Smooth muscle cell (in vitro differentiated cells): ENCODE results near the gene RBFOX1. TPM values are rescaled to one million over a fixed set of nuclear protein-coding genes. Genes with fewer than 3 reads are reported as not detected.

Source experiments
- DNase-seq: peaks from one replicate; lab custom pipeline; 2025; ENCODE audit not compliant: unreplicated experiment; lab: John Stamatoyannopoulos, UW
- H2AFZ ChIP-seq: fragments of 200-600 bp; sonication (generic); 2 replicates; pipeline ENCODE4 v1.6.0; 2016; ENCODE audit warnings: antibody characterized with exemption, low read depth, mild to moderate bottlenecking
- H3F3A ChIP-seq: fragments of 200-600 bp; sonication (generic); 2 replicates; pipeline ENCODE4 v1.6.0; 2017; ENCODE audit warnings: antibody characterized with exemption, low read depth
- H3K27ac ChIP-seq: fragments of 200-600 bp; sonication (generic); 2 replicates; pipeline ENCODE4 v1.5.1; 2016; ENCODE audit warnings: low read depth, mild to moderate bottlenecking
- H3K27me3 ChIP-seq: fragments of 200-600 bp; sonication (generic); 2 replicates; pipeline ENCODE4 v1.6.1; 2016; ENCODE audit warnings: low read depth, mild to moderate bottlenecking
- H3K36me3 ChIP-seq: fragments of 200-600 bp; sonication (generic); 2 replicates; pipeline ENCODE4 v1.5.1; 2016; ENCODE audit warnings: low read depth
- H3K4me1 ChIP-seq: fragments of 200-600 bp; sonication (generic); 2 replicates; pipeline ENCODE4 v1.5.1; 2016; ENCODE audit warnings: low read depth
- H3K4me2 ChIP-seq: fragments of 200-600 bp; sonication (generic); 2 replicates; pipeline ENCODE4 v1.6.0; 2016; ENCODE audit warnings: mild to moderate bottlenecking
- H3K4me3 ChIP-seq: fragments of 200-600 bp; sonication (generic); 2 replicates; pipeline ENCODE4 v1.5.1; 2016; ENCODE audit warnings: mild to moderate bottlenecking
- H3K79me2 ChIP-seq: fragments of 200-600 bp; sonication (generic); 2 replicates; pipeline ENCODE4 v1.6.0; 2016; ENCODE audit warnings: low read depth, mild to moderate bottlenecking
- H3K9ac ChIP-seq: fragments of 200-600 bp; sonication (generic); 2 replicates; pipeline ENCODE4 v1.6.0; 2016; ENCODE audit warnings: low read depth
- H3K9me3 ChIP-seq: fragments of 200-600 bp; sonication (generic); replicated peaks from 2 replicates; pipeline ENCODE4 v1.5.1; 2016; ENCODE audit warnings: low read depth
- H4K20me1 ChIP-seq: fragments of 200-600 bp; sonication (generic); 2 replicates; pipeline ENCODE4 v1.6.0; 2016; ENCODE audit warnings: low read depth
- CTCF ChIP-seq: fragments of 200-600 bp; sonication (generic); IDR thresholded peaks from 2 replicates; pipeline ENCODE4 v1.5.1; 2017; ENCODE audit warnings: borderline replicate concordance, mild to moderate bottlenecking, antibody characterized with exemption; ENCODE audit not compliant: insufficient read depth, poor library complexity, severe bottlenecking
- WGBS: methylation state at CpG from one replicate; pipeline ENCODE4 v1.1.7; 2016; ENCODE audit warnings: low lambda C conversion rate; 5-methylcytosine and 5-hydroxymethylcytosine counted together
- polyA plus RNA-seq: library from polyadenylated mRNA; unstranded; fragments of >200 nt; fragmentation: Nextera tagmentation; extraction: Ambion mirVana; gene quantifications from 2 replicates; pipeline ENCODE4 v1.2.1, GENCODE V29; 2016
- total RNA-seq: library from RNA; depleted of rRNA; stranded (reverse); fragments of >200 nt; gene quantifications from 2 replicates; pipeline ENCODE4 v1.2.3, GENCODE V29; 2014

RBFOX1 gene
- total and polyA plus RNA-seq, 2 experiments from 2014 or later = not detected

GRCh38 chr16:7394720-7395336 lies 62.2 kb downstream of the RBFOX1 start:
- H3K79me2 ChIP-seq = no peaks in the 10 kb centered on the region
- H4K20me1 ChIP-seq = no peaks in the 10 kb centered on the region
- no peak overlapping the region for H2AFZ ChIP-seq
- H3K9me3 ChIP-seq = no peaks in the 10 kb centered on the region
- no peak overlapping the region for H3K9ac ChIP-seq
- H3K27ac ChIP-seq = no peak overlapping the region
- no peak for DNase-seq
- no peaks in the 10 kb centered on the region for H3K4me1 ChIP-seq
- H3K4me2 ChIP-seq = no peak overlapping the region
- no peak overlapping the region for H3K4me3 ChIP-seq
- WGBS = 94% methylated on average over 7 of the region's 7 CpGs
- H3K27me3 ChIP-seq = no peaks in the 10 kb centered on the region
- no peaks in the 10 kb centered on the region for H3K36me3 ChIP-seq
- H3F3A ChIP-seq = no peaks in the 10 kb centered on the region
- no peak for TF ChIP-seq CTCF

- Histone ChIP-seq H3K27ac (no peak overlapping the region), H3K4me1 (no peaks in the 10 kb centered on the region), H3K4me2 (peak overlapping the region; percentile 37), H3K9me3 (no peaks in the 10 kb centered on the region), H3K27me3 (no peaks in the 10 kb centered on the region), H3K79me2 (no peaks in the 10 kb centered on the region), H3K9ac (no peak overlapping the region), H2AFZ (no peak overlapping the region), H3K4me3 (no peak overlapping the region), H3K36me3 (no peaks in the 10 kb centered on the region), H3F3A (no peaks in the 10 kb centered on the region), H4K20me1 (no peaks in the 10 kb centered on the region)
- WGBS = 18% methylated on average over 5 of the region's 5 CpGs
- DNase-seq = no peak
- no peak for TF ChIP-seq CTCF
Measured at GRCh38 chr16:7397901-7398300, 65.3 kb downstream of the RBFOX1 start.

GRCh38 chr16:7398536-7398935 lies 65.9 kb downstream of the RBFOX1 start:
- TF ChIP-seq CTCF = no peak

GRCh38 chr16:7399296-7399695 lies 66.7 kb downstream of the RBFOX1 start:
- H3K27me3 ChIP-seq = no peaks in the 10 kb centered on the region
- H3K9ac ChIP-seq = no peak overlapping the region
- H3K4me2 ChIP-seq = no peak overlapping the region
- H3K4me1 ChIP-seq = no peaks in the 10 kb centered on the region
- no peaks in the 10 kb centered on the region for H3K36me3 ChIP-seq
- no peak overlapping the region for H2AFZ ChIP-seq
- no peak for DNase-seq
- no peaks in the 10 kb centered on the region for H3K79me2 ChIP-seq
- H3K27ac ChIP-seq = no peak overlapping the region
- WGBS = 98% methylated on average over 7 of the region's 7 CpGs
- no peak for TF ChIP-seq CTCF
- H3K9me3 ChIP-seq = no peaks in the 10 kb centered on the region
- no peaks in the 10 kb centered on the region for H4K20me1 ChIP-seq
- H3F3A ChIP-seq = no peaks in the 10 kb centered on the region
- no peak overlapping the region for H3K4me3 ChIP-seq

More at GRCh38 chr16:7398536-7398935, 65.9 kb downstream of the RBFOX1 start:
- Histone ChIP-seq H3K9me3 (no peaks in the 10 kb centered on the region), H3K79me2 (no peaks in the 10 kb centered on the region), H3K4me2 (no peak overlapping the region), H3K9ac (no peak overlapping the region), H4K20me1 (no peaks in the 10 kb centered on the region), H2AFZ (no peak overlapping the region), H3K4me3 (no peak overlapping the region), H3K27ac (no peak overlapping the region), H3K36me3 (no peaks in the 10 kb centered on the region), H3K27me3 (no peaks in the 10 kb centered on the region), H3K4me1 (no peaks in the 10 kb centered on the region), H3F3A (no peaks in the 10 kb centered on the region)
- DNase-seq = no peak
- WGBS = 87% methylated on average over 4 of the region's 4 CpGs
